ENCODE results near the gene ELK3.

The ELK3 gene

DNA sequence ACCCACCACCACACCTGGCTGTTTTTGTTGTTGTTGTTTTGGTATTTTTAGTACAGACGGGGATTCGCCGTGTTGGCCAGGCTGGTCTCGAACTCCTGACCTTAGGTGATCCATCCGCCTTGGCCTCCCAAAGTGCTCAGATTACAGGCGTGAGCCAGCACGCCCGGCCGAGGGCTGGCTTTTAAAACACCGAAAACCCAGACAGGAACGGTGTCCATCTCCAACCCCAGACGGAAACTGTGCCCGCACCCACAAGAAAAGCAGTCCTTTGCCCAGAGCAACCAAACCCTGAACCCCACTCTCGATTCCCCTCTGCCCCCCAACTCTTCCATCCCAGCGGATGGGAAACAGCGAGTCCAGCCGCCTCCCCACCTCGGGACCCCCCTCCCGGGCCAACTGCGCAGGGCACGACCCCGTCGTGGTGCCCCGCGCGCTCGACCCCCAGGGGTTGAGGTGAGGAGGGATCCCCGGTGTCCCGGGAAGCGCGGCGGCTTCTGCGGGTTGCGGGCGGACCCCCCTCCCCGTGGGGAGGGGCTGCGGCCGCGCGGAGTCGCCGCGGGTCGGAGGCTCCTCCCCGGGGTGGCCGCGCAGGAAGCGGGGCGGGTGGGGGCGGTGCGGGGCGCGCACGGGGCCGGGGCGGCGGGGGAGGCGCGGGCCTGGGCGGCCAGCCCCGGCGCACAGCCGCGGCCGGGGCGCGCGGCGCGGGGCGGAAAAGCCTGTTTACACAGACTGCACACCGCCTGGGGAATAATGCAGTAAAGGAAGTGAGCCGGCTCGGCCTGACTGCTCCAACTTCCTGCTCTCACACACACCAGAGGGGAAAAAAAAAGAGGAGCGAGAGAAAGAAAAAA is at the start of gene ELK3 (continued):
- TF ChIP-seq, protein P1, sequence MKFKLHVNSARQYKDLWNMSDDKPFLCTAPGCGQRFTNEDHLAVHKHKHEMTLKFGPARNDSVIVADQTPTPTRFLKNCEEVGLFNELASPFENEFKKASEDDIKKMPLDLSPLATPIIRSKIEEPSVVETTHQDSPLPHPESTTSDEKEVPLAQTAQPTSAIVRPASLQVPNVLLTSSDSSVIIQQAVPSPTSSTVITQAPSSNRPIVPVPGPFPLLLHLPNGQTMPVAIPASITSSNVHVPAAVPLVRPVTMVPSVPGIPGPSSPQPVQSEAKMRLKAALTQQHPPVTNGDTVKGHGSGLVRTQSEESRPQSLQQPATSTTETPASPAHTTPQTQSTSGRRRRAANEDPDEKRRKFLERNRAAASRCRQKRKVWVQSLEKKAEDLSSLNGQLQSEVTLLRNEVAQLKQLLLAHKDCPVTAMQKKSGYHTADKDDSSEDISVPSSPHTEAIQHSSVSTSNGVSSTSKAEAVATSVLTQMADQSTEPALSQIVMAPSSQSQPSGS (tag by site-specific recombination; IDR thresholded peaks at IDR 0.05; ENCODE audit: low read depth), result no peak
- TF ChIP-seq KLF8 (tag by site-specific recombination; IDR thresholded peaks at IDR 0.05), result 0 out of 2 replicates have a peak, but pooled peaks have one; percentile 7
- TF ChIP-seq ZNF473 (tag by site-specific recombination; IDR thresholded peaks at IDR 0.05), result no peak
- TF ChIP-seq INSM2 (tag by site-specific recombination; IDR thresholded peaks at IDR 0.05), result no peak
- TF ChIP-seq ZNF664 (tag by site-specific recombination; IDR thresholded peaks at IDR 0.05), result no peak
- TF ChIP-seq ZNF404 (tag by site-specific recombination; IDR thresholded peaks at IDR 0.05), result no peak
- no peak for TF ChIP-seq ZNF132 (tag by site-specific recombination; IDR thresholded peaks at IDR 0.05; ENCODE audit: borderline replicate concordance)
- no peak for TF ChIP-seq ZNF626 (tag by site-specific recombination; IDR thresholded peaks at IDR 0.05)
- TF ChIP-seq ZBTB20 (tag by site-specific recombination; IDR thresholded peaks at IDR 0.05), result peak; percentile 86
- TF ChIP-seq ZNF624 (tag by site-specific recombination; IDR thresholded peaks at IDR 0.05), result no peak
- no peak for TF ChIP-seq ZNF175 (tag by site-specific recombination; IDR thresholded peaks at IDR 0.05)
- peak; percentile 85 for TF ChIP-seq ZNF501 (tag by site-specific recombination; IDR thresholded peaks at IDR 0.05)
- no peak for TF ChIP-seq YY2 (tag by site-specific recombination; IDR thresholded peaks at IDR 0.05)
- no peak for TF ChIP-seq ZNF121 (tag by site-specific recombination; IDR thresholded peaks at IDR 0.05)
- no peak for TF ChIP-seq ZNF704 (tag by site-specific recombination; IDR thresholded peaks at IDR 0.05)
- no peak for TF ChIP-seq ZNF707 (tag by site-specific recombination; IDR thresholded peaks at IDR 0.05)
- TF ChIP-seq ZSCAN30 (tag by site-specific recombination; IDR thresholded peaks at IDR 0.05), result 0 out of 2 replicates have a peak, but pooled peaks have one; percentile 15
- TF ChIP-seq ZNF202 (tag by site-specific recombination; IDR thresholded peaks at IDR 0.05; ENCODE audit: borderline replicate concordance), result no peak
- TF ChIP-seq ZNF133 (tag by site-specific recombination; IDR thresholded peaks at IDR 0.05), result no peak
- no peak for TF ChIP-seq TCF7L2 (IDR thresholded peaks at IDR 0.05; ENCODE audit: borderline replicate concordance, low read depth, low read length)
- peak; percentile 9; the same call in 1 of the 2 replicates for TF ChIP-seq ZNF146 (tag by site-specific recombination; IDR thresholded peaks at IDR 0.05)
- TF ChIP-seq ZNF658 (tag by site-specific recombination; IDR thresholded peaks at IDR 0.05), result no peak
- TF ChIP-seq SCRT1 (tag by site-specific recombination; IDR thresholded peaks at IDR 0.05; ENCODE audit: borderline replicate concordance), result no peak
- TF ChIP-seq MYNN (tag by site-specific recombination; IDR thresholded peaks at IDR 0.05; ENCODE audit: borderline replicate concordance), result peak; percentile 63; the same call in 1 of the 2 replicates
- TF ChIP-seq, protein P2, sequence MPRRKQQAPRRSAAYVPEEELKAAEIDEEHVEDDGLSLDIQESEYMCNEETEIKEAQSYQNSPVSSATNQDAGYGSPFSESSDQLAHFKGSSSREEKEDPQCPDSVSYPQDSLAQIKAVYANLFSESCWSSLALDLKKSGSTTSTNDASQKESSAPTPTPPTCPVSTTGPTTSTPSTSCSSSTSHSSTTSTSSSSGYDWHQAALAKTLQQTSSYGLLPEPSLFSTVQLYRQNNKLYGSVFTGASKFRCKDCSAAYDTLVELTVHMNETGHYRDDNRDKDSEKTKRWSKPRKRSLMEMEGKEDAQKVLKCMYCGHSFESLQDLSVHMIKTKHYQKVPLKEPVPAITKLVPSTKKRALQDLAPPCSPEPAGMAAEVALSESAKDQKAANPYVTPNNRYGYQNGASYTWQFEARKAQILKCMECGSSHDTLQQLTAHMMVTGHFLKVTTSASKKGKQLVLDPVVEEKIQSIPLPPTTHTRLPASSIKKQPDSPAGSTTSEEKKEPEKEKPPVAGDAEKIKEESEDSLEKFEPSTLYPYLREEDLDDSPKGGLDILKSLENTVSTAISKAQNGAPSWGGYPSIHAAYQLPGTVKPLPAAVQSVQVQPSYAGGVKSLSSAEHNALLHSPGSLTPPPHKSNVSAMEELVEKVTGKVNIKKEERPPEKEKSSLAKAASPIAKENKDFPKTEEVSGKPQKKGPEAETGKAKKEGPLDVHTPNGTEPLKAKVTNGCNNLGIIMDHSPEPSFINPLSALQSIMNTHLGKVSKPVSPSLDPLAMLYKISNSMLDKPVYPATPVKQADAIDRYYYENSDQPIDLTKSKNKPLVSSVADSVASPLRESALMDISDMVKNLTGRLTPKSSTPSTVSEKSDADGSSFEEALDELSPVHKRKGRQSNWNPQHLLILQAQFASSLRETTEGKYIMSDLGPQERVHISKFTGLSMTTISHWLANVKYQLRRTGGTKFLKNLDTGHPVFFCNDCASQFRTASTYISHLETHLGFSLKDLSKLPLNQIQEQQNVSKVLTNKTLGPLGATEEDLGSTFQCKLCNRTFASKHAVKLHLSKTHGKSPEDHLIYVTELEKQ (tag by site-specific recombination; IDR thresholded peaks at IDR 0.05; ENCODE audit: borderline replicate concordance), result no peak
- 0 out of 2 replicates have a peak, but pooled peaks have one; percentile 7 for TF ChIP-seq BCL11A (tag by site-specific recombination; IDR thresholded peaks at IDR 0.05; ENCODE audit: low read depth)
- TF ChIP-seq SP7 (tag by site-specific recombination; IDR thresholded peaks at IDR 0.05), result peak; percentile 54
- TF ChIP-seq ZNF596 (tag by site-specific recombination; IDR thresholded peaks at IDR 0.05), result no peak
- no peak for TF ChIP-seq ZNF560 (tag by site-specific recombination; IDR thresholded peaks at IDR 0.05; ENCODE audit: borderline replicate concordance)
- peak; percentile 58; the same call in 1 of the 2 replicates for TF ChIP-seq ZNF792 (tag by site-specific recombination; IDR thresholded peaks at IDR 0.05)
- TF ChIP-seq ZNF114 (tag by site-specific recombination; IDR thresholded peaks at IDR 0.05), result no peak
- no peak for TF ChIP-seq ZNF138 (tag by site-specific recombination; IDR thresholded peaks at IDR 0.05; ENCODE audit: borderline replicate concordance)

Measured in HEK293 (cell line).